HG03432 (cell line): ENCODE data around the gene ZSCAN26.

Source experiments
- ATAC-seq: cut with Tn5 transposase; IDR thresholded peaks from one replicate; pipeline ENCODE4 v1.9.1; 2021; ENCODE audit warnings: mild to moderate bottlenecking, moderate library complexity; ENCODE audit not compliant: unreplicated experiment

ZSCAN26 gene

DNA sequence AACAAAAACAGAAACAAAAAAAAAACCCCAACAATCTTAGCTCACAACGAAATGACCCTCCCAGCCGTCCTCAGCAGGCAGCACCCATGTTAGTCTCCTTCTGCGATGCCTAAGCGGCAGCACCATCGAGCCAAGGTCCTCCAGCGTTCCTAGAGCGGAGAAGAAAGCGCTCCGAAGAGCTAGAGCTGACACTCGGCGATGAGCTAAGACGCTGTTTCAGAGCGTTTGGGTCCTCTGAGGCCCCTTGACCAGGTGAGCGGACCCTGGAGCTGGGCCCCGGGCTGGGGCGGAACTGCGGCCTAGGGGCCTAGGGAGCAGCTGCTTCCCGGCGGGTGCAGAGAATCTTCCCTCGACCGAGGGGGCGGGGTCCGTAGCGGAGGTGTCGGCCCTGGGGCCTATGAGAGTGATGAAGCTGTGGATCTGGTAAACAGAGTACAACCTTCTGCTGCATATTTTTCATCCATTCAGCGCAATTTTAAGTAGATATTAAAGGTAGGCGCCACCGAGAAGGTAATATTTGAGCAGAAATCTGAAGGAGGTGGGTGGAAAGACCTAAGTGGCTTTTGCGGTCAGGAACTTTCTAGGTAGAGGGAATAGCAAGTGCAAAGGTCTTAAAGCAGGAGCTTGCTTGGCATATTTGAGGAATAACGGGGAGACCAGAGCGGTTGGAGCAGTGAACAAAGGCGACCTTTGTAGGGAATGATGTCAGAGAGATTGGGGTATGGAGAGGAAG, at the start of gene ZSCAN26:
Gene ZSCAN26 (plus strand): TSS at position 182 of the 733 bp plus-strand sequence. CDS start 4,777 bp downstream, outside the sequence.
- peak; percentile 96 for ATAC-seq

DNA sequence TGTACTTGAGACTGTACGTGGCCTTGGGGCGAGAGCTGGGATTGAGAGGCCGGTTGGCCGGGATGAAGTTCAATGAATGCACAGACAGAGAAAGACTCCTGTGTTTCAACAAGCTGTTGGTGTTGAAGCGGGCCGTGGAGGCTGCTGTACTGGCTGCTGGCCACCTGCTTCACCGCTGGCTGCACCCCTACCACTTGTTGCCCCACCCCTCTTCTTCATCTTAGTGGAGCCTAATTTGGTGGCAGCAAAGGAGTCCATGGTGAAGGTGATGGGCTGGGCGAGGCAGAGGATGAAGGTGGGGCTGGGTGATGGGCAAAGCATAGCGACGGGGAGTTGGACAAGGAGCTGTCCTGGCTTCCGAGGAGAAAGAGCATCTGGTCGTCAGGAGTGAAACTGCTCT, 49.1 kb upstream of the ZSCAN26 start:
- ATAC-seq, result no peak

GRCh38 chr6:28218312-28219248, 48.4 kb upstream of the ZSCAN26 start:
- ATAC-seq, result peak; percentile 78

- no peak for ATAC-seq
These were observed 46.4 kb upstream of the ZSCAN26 start for GRCh38 chr6:28220257-28221133.

DNA sequence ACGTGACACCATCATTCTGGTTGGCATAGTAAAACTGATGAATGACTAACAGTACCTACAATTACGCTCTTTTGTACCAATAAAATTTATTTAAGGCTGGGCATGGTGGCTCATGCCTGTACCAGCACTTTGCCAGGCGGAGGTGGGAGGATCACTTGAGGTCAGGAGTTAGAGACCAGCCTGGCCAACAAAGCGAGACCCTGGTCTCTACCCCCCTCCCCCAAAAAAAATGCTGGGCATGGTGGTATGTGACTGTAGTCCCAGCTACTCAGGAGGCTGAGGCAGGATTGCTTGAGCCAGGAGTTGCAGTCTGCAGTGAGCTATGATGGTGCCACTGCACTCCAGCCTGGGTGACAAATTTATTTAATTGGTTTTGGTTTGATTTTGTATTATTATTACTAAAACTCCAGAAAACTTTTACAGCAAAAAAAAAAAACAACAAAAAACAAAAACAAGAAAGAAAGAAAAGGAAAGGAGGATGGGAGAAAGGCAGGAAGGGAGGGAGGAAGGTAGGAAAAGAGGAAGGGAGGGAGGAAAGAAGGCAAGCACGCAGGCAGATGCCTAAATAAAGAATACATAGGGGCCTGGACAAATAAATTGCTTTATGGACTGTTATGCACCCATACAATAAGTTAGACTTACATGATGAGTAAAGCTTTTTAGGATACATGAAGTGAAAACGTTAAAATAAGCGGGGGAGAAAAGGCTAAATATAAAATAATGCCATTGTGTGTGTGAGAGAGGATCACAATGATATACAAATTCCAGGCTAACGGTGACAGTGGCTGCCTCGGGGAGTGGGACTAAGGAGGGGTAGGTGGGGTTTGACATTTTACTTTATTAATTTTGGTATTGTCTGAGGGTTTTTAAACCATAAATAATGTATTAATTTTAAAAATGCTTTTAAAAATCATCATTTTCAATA, 42.5 kb upstream of the ZSCAN26 start:
- ATAC-seq, result peak; percentile 12

DNA sequence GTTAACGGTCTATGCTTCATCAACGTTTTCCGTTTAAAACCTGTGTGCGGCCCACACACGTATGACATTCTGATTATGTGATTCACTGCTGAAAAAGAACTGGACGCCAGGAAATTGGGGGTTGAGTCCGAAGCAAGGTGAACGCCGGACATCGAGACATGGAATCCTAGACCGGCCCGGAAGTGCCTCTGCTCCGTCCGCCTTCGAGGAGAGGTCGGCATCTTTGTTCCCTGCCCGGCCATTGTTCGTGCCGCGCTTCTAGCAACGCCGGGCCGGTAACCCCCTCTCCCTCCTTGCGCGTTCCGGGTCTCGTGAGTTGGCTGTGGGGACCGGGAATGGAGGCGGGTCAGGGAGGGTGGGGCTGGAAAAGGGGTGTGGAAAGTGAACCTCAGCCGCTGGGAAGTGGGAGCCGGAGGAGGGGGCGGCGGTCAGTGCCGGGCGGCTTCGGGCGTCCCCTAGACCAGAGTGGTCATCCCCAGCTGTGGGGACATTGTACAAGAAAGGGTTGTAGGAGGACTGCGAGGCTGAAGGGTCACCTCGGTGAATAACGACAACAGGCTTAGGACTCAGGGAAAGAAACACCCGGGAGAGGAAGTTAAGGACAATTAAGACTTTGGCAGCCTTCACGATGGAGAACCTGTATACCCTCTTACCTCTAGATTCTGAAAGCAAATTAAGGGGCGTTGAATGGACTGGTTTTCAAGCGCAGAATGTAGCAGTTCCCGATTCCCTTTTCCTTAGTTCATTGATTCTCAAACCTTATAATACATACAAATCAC, 41.7 kb upstream of the ZSCAN26 start, which contains the start of gene ZSCAN9:
Gene ZSCAN9 (plus strand): TSS at position 220 of the 779 bp plus-strand sequence. CDS start 1,810 bp downstream, outside the sequence.
- ATAC-seq, result peak; percentile 93

- no peak for ATAC-seq
These were observed 40.5 kb upstream of the ZSCAN26 start for GRCh38 chr6:28226460-28226859.

- no peak for ATAC-seq
These were observed 34.2 kb upstream of the ZSCAN26 start for GRCh38 chr6:28232785-28233184.

DNA sequence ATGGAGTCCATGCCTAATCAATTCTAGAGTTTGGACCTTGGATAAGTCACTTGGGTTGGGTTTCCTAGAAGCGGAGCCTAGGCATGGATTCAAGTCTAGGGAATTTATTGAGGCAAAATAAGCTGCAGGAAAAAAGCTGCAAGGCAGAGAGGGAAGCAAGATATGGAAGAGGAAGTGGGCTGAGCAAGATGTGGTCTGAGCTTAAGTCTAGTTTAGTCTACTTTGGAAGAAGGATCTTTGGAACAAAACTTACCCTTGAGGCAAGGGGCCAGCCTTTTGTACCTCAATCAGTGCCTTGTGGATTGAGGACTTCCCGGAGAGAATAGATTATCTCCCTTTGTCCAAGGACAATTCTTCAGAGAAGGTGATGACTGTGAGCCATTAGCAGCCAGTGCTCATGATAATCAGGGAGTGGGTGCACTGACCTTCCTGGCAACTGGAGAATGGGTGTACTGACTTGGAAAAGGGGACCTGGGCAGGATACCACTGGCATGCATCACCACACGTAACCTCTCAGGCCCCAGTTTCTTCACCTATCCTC, 31.0 kb upstream of the ZSCAN26 start:
- ATAC-seq, result no peak

DNA sequence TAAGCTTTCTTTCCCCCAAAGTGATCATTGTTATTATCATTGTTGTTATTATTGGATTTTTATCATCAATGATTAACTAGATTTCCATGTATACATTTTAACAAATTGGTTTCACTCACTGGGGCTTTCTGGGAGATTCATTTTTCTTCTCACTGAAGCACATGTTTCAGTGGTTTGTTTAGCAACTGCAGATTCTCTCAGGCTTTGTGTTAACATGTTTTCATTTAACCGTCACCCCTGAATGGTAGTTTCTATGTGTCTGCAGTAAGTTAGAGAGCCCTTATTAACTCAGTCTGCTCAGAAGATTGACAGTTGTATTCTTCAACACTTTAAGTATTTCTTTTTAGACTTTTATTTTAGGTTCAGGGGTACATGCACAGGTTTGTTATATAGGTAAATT, 27.3 kb upstream of the ZSCAN26 start:
- no peak for ATAC-seq

- no peak for ATAC-seq
These were observed 26.5 kb upstream of the ZSCAN26 start for GRCh38 chr6:28240471-28240870.

DNA sequence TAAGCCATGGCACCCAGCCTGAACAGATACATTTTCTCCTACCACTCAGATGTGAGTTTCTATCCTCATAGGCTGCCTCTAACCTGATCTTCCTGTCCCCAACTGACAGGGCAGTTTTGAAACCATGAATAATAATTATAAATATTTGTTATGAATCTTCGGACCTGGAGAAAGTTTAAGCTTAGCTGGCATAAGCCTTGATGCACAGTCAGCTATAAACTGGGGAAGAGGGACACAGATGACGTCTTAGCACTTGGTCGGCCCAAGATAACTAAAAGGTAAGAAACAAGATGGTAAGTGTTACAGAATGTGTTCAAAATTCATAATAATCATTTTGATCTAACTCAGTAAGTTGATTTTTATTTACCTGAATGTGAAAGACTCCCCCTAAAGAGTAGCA, 23.0 kb upstream of the ZSCAN26 start:
- ATAC-seq, result no peak

GRCh38 chr6:28245206-28245941, 21.6 kb upstream of the ZSCAN26 start:
- ATAC-seq, result no peak

DNA sequence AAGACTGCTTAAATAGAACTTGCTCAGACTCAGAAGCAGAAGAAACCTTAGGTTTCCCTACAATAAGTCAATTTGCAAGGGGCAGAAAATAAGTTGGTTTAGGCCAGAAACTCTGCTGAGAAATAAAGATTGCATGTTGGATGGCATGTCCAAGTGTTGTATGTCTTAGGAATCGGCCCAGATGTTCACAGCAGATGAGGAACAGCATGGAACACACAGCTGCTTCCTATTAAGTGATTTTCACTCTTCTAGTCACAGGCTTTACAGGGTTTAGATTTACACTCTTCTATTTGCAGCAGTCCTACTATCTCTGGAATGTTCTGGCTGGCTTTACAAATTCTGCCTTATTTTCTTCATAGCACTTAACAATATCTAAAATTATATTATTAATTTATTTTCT, 18.0 kb upstream of the ZSCAN26 start:
- no peak for ATAC-seq

DNA sequence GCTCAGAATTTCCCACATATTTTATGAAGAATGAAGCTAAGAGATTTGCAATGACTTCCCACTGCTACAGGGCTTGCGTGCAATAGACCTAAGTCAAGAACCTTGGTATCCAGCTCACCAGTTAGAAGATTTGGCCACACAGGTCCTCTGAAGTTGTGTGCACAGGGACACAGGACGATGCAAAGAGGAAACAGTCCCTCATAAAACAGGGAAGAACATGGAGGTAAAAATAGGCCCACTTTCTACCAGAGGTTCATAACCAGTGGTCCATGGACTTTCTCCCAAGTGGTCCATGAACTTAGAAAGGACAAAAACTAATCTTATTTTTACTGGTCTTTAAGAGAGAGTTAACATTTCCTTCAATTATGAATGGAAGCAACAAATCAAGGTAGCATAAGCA, 16.2 kb upstream of the ZSCAN26 start:
- ATAC-seq, result no peak

DNA sequence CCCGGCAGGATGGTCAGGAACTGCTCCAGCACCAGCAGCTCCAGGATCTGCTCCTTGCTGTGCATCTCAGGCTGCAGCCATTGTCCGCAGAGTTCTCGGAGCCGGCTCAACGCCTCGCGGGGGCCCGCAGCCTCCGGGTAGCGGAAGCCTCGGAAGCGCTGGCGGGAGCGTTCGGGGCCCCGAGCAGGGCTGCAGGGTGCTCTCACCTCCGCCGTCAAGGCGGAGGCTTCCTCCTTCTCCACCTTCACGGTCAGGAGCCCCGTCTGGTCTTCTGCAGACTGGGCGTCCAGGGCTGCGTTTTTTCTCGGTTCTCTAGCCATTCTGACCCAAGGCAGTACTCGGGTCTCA, 15.3 kb upstream of the ZSCAN26 start:
- peak; percentile 50 for ATAC-seq

DNA sequence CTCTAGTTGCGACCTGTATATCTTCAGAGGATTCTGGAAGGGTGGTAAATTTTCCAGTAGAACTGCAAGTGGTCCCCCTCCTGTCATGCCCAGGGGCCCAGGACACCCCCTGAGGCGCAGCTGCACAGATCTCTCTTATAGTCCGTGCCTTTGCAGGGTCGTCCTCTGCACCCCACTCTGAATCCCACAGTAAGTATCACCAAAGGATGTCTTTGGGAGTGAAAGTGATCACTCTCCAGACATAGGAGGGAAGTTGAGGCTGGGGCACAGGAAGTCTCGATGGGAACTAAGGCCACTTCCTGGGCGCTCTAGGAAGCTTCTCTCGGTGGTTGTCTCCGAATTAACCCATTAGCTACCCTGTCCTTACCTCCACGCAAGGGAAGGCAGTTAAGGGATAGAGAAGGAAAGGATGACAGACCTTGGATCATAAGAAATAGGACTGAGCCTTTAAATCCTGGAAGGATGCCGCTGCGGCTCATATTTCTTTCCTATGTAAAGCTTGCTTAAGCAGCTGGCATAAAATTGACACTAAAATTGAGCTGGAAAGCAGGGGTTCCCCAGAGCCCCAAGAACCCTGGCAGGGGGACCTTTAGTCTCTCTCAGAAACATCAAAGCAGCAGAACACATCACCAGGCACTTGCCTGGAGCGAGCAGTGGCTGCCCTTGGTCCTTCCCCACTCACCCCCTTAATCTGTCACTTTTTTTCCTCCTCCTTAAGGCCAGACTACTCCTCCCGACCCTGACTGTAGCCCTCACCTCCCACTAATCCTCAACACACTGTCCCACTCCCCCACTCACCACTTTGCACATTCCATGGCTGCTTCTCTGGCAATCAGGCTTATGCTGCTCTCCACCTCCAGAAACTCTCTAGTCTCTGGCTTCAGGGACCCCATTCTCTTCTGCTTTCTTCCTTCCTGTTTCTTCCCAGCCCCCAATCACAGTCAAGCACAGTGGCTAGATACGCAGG, 14.7 kb upstream of the ZSCAN26 start, which contains the start of gene ZKSCAN4:
Gene ZKSCAN4 (minus strand): TSS at position 261 of the 967 bp plus-strand sequence. CDS start 289 bp downstream, outside the sequence.
- peak; percentile 84 for ATAC-seq
